HG03045 (cell line): ENCODE measurements around the gene METTL23.
"Not testable (repeated sequence)": the region's sequence is repeated elsewhere in the genome, so short reads cannot be mapped to it uniquely, and the experiment has no call there.

ENCODE experiments used
- ATAC-seq: cut with Tn5 transposase; IDR thresholded peaks from one replicate; pipeline ENCODE4 v1.9.1; 2021; ENCODE audit warnings: mild to moderate bottlenecking, moderate library complexity; ENCODE audit not compliant: unreplicated experiment

METTL23 gene

GRCh38 chr17:76734080-76734840 is 7.6 kb downstream of the METTL23 start:
- ATAC-seq: no peak

DNA sequence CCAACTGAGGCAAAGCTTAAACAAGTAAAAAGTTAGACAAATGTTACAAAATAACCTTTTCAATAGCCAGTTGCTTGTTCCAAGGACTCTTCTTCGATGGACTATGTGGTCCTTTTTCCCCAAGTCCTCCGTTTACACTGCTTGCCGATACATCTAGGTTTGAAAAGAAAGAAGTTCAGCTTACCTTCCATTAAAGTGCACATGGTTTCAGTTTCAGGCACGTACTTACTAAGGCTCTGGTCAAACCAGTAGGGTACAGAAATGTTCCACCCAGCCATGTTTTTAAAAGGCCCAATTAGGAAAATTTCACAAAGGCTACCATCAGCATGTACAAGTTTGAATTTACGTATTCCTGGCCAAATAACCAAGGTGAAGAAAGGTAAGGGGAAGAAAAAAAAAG is 8.4 kb downstream of the METTL23 start:
- ATAC-seq: no peak

- ATAC-seq: no peak
Measured at GRCh38 chr17:76735586-76736348, 9.1 kb downstream of the METTL23 start.

GRCh38 chr17:76736349-76737081 is 9.9 kb downstream of the METTL23 start:
- ATAC-seq: peak; percentile 21

- ATAC-seq: peak; percentile 64
Measured at GRCh38 chr17:76737082-76737675, 10.5 kb downstream of the METTL23 start, which contains the start of gene SRSF2. TSS of gene SRSF2 (minus strand) at chr17:76737331. CDS start at chr17:76737160, 171 bp downstream.

- ATAC-seq: peak; percentile 57
Measured at GRCh38 chr17:76737676-76738467, 11.2 kb downstream of the METTL23 start, which contains the start of gene MFSD11. TSS of gene MFSD11 (plus strand) at chr17:76738119. CDS start at chr17:76738353, 234 bp downstream.

DNA sequence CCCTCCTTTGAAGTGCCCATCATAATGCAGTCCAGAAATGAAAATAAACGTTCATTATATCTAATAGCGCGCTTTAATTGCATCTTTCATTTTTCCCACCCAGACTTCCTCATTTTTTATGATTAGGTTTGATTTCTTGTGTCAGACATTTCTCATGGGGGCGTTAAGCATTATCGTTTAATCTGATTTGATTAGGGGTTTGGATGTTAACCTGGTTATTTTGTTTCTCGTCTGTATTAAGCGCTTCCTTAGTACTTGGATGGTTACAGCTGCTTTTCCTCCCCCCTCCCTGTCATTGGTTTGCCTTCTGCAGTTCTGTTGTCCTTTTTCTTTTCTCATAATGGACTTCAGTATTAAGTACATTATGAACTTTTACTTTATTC is 11.8 kb downstream of the METTL23 start:
- no peak for ATAC-seq

DNA sequence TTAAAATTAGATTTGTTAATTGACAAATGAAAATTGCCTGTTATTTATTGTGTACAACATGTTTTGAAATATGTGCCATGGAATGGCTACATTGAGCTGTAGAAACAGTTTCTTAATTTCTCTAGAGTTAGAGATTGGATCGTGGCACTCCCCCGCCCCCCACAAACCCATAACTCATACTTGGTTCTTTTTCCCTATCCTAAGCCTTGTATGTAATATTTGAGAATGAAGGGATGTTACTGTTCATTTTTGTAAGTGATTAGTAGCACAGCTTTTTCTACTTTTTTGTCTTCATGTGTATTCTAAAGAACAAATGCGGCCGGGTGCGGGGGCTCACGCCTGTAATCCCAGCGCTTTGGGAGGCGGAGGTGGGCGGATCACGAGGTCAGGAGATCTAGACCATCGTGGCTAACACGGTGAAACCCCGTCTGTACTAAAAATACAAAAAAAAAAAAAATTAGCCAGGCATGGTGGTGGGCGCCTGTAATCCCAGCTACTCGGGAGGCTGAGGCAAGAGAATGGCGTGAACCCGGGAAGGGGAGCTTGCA is 13.0 kb downstream of the METTL23 start:
- ATAC-seq: not testable (repeated sequence)

GRCh38 chr17:76740329-76741118 is 13.9 kb downstream of the METTL23 start:
- ATAC-seq: no peak

GRCh38 chr17:76742958-76743357 is 16.3 kb downstream of the METTL23 start:
- ATAC-seq: no peak

GRCh38 chr17:76744747-76745146 is 18.1 kb downstream of the METTL23 start:
- ATAC-seq: no peak

DNA sequence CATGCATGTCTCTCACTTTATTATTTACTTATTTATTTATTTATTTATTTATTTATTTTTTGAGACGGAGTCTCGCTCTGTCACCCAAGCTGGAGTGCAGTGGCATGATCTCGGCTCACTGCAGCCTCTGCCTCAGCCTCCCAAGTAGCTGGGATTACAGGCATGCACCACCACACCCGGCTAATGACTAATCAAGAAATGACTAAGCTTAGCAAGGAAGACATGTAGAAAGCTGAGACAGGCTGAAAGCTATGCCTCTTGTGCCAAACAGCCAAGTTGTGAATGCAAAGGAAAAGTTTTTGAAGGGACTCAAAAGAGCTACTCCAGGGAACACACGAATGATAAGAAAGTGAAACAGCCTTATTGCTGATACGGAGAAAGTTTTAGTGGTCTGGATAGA is 19.1 kb downstream of the METTL23 start:
- not testable (repeated sequence) for ATAC-seq

DNA sequence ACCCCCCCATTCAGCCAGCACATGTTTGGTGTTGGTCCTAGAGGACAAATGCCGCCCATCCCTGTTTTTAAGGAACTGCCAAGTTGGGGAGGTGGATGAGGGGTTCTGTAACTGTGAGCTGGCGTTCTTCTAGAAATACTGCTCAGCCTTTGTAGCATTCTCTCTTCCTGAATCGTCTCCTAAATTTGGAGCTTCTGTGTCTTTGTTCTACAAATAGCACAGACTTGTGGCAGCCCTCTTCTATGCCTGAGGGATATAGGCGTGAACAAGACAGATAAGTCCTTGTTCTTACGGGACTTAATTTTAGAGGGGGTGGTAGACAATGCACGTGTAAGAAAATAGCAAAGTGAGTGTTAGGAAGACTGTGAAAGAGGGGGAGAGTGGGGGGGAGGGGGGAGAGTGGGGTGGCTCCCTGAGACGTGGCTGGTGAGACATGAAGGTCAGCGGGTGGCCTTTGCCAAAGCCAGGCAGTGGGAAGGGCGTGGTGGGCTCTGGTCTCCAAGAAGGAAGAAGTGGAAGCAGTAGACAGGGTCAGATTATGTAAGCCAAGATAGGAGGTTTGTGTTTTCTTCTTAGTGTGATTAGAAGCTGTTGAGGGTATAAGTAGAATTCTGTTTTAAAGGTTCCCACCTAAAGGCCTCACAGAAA is 21.2 kb downstream of the METTL23 start:
- ATAC-seq: no peak

DNA sequence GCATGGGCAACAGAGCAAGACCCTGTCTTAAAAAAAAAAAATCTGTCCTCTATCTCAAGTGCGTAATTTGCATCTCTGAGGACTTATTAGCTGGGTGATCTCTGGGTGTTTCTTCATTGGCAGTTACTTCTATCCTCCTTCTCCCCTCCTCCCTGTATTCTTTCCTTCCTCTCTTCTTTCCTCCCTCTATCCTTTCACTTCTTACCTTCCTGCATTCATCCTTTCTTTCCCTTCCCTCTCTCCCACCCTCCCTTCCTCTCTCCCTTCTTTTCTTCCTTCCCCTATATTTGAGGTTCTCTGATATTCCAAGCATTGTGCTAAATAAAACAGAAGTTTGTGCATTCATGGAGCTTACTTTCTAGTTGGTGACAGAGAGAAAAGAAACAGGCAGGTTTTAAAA is 22.0 kb downstream of the METTL23 start:
- no peak for ATAC-seq

DNA sequence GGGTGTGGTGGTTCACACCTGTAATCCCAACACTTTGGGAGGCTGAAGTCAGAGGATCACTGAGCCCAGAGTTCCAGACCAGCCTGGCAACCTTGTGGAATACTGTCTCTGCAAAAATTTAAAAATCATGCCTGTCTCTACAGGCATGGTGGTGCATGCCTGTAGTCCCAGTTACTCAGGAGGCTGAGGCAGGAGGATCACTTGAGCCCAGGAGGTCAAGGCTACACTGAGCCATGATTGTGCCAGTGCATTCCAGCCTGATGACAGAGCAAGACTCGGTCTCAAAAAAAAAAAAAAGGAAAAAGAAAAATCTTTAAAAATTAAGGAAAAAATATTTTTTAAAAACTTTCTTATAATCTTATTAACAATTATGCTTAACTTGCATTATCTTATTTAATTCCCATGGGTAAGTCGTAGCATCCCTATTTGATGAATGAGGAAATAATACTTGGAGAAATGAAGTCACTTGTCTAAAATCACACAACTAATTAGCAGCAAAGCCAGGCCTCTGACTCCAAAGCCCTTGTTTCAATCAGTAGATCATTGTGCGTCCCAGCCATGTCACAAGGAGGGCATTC is 24.9 kb downstream of the METTL23 start:
- ATAC-seq: no peak

DNA sequence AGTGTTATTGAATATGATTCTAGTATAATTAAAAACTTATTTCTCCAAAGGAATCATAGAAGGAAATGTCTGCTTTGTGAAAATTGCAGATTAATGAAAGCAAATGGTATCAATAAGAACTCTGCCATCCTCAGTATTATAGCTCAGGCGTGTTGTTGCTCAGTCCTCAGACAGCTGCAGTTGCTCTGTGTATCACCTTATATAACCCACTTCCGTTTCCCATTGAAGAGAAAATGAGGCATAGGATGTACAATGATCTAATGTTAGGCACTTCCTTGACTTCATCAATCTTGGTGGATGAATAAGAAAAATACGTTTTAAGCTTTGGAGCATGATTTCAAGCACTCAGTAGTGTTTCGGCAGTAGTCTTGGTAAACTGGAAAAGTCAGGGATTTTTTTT is 25.4 kb downstream of the METTL23 start:
- no peak for ATAC-seq

DNA sequence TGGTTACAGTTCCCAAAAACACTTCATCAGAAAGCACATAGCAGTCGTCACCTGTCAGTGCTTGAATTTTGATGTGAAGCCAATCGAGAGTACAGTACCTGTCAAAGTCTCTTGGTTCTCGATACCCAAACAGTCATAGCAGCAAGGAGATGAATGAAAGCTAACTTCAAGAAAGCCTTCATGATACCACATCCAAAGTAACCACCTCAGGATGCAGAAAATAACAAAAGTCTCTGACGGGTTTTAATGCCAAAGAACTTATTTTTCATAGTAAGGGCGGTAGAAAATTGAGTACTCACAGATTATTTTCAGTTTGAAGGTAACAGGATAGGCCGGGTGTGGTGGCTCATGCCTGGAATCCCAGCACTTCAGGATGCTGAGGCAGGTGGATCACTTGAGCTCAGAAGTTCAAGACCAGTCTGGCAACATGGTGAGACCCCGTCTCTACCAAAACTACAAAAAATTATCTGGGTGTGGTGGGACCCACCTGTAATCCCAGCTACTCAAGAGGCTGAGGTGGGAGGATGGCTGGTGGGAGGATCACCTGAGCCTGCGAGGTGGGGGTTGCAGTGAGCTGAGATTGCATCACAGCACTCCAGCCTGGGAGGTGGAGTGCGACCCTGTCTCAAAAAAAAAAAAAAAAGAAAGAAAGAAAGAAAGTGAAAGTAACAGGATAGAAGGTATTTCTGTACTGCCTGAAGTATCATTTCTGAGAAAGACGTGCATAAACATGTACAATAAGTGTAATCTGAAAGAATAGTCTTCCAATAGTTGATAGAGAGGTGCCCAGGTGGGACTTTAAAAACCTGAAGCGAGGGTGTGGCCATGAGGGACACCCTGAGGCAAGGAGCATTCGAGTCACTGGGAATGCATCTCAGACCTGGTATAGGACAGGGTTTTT is 26.7 kb downstream of the METTL23 start:
- ATAC-seq: no peak
